ENCODE measurements around the gene BUD13. TPM values are rescaled to one million over a fixed set of nuclear protein-coding genes. Genes with fewer than 3 reads are reported as not detected.

The BUD13 gene
- polyA plus RNA-seq, 1 of the 3 experiments (the other 2 are of a cell fraction): 15.5 TPM

DNA sequence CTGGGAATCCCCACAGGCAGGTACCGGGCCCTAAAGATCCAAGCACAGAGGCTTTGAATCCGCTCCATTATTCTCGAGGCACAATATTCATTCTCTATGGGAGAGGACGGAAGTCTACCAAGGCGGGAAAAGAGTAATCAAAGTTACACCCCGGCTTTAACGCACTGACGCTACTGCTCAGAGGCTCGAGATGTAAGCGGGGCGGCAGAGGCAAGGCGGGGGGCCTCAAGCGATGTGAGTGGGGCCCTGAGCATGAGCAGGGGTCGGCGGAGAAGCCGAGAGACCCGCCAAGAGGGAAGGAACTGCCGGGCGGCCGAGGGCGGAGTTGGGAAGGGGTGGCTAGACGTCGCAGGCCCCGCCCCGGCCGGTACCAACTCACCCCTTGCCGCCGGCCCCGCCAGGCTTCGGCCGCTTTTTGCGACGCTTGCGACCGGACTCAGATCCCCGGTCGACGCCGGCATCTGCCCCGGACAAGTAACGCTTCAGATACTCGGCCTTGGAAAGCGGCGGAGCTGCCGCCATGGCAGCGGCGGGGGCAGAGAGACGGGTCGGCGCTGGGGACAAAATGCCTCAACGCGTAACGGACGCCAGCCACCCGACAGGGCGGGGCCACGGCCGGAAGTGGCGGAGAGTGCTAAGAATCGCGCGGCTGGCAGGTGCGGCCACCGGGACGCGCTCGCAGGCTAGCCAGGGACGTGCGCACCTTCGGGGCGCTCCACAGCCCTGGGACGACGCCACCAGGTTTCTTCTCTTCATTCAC lies at the start of gene BUD13 (continued):
- peak; percentile 80 for TF ChIP-seq ELF1 (IDR thresholded peaks at IDR 0.05)
- TF ChIP-seq, protein P1, sequence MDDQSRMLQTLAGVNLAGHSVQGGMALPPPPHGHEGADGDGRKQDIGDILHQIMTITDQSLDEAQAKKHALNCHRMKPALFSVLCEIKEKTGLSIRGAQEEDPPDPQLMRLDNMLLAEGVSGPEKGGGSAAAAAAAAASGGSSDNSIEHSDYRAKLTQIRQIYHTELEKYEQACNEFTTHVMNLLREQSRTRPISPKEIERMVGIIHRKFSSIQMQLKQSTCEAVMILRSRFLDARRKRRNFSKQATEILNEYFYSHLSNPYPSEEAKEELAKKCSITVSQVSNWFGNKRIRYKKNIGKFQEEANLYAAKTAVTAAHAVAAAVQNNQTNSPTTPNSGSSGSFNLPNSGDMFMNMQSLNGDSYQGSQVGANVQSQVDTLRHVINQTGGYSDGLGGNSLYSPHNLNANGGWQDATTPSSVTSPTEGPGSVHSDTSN (IDR thresholded peaks at IDR 0.05): peak; percentile 40; the same call in 1 of the 2 replicates
- TF ChIP-seq, protein P2, sequence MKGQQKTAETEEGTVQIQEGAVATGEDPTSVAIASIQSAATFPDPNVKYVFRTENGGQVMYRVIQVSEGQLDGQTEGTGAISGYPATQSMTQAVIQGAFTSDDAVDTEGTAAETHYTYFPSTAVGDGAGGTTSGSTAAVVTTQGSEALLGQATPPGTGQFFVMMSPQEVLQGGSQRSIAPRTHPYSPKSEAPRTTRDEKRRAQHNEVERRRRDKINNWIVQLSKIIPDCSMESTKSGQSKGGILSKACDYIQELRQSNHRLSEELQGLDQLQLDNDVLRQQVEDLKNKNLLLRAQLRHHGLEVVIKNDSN (IDR thresholded peaks at IDR 0.05; ENCODE audit: borderline replicate concordance, low read depth): no peak
- TF ChIP-seq JUND (IDR thresholded peaks at IDR 0.05): no peak
- TF ChIP-seq, protein P3, sequence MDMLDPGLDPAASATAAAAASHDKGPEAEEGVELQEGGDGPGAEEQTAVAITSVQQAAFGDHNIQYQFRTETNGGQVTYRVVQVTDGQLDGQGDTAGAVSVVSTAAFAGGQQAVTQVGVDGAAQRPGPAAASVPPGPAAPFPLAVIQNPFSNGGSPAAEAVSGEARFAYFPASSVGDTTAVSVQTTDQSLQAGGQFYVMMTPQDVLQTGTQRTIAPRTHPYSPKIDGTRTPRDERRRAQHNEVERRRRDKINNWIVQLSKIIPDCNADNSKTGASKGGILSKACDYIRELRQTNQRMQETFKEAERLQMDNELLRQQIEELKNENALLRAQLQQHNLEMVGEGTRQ (IDR thresholded peaks at IDR 0.05; ENCODE audit: borderline replicate concordance, low read depth, low read length): no peak
- TF ChIP-seq RAD21 (IDR thresholded peaks at IDR 0.05; ENCODE audit: low read length): no peak
- 0 out of 2 replicates have a peak, but pooled peaks have one; percentile 25 for TF ChIP-seq SIN3A (IDR thresholded peaks at IDR 0.05; ENCODE audit: borderline replicate concordance, low read depth, low read length)
- peak; percentile 93 for TF ChIP-seq CHD2 (IDR thresholded peaks at IDR 0.05; ENCODE audit: low read length, partially characterized antibody)
- TF ChIP-seq, protein P4, sequence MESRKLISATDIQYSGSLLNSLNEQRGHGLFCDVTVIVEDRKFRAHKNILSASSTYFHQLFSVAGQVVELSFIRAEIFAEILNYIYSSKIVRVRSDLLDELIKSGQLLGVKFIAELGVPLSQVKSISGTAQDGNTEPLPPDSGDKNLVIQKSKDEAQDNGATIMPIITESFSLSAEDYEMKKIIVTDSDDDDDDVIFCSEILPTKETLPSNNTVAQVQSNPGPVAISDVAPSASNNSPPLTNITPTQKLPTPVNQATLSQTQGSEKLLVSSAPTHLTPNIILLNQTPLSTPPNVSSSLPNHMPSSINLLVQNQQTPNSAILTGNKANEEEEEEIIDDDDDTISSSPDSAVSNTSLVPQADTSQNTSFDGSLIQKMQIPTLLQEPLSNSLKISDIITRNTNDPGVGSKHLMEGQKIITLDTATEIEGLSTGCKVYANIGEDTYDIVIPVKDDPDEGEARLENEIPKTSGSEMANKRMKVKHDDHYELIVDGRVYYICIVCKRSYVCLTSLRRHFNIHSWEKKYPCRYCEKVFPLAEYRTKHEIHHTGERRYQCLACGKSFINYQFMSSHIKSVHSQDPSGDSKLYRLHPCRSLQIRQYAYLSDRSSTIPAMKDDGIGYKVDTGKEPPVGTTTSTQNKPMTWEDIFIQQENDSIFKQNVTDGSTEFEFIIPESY (IDR thresholded peaks at IDR 0.05; ENCODE audit: borderline replicate concordance, low read depth): peak; percentile 81; the same call in 1 of the 2 replicates

DNA sequence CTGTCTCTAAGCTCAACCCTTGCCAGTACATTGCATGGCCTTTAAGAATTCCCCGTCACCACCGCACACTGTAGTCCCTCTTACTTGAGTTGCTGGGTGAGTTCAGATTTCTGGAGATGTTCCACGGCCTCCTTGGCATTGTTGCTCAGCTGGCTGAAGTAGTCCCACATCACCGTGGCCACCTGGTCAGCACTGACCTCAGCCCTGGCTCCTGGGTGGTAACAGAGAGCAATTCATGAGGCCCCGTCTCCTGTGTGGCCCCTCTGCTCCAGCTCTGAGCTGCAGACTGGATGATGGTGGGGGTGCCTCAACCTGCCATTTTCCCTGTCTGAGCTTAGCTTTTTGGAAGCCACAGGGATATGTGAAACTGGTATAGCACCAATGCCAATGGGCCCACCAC lies 49.8 kb upstream of the BUD13 start:
- no peaks in the 10 kb centered on the region for H3F3A ChIP-seq (replicated peaks; ENCODE audit: insufficient read depth)
- TF ChIP-seq, protein P3 (IDR thresholded peaks at IDR 0.05; ENCODE audit: borderline replicate concordance, low read depth, low read length): no peak
- TF ChIP-seq TAF1 (IDR thresholded peaks at IDR 0.05; ENCODE audit: borderline replicate concordance, low read depth, low read length) (no peak), EP300 (IDR thresholded peaks at IDR 0.05; ENCODE audit: borderline replicate concordance in 1 of 2, low read depth in 1 of 2, low read length in 1 of 2) (no peak), POLR2AphosphoS5 (IDR thresholded peaks at IDR 0.05; ENCODE audit: low read depth, low read length) (no peak), TEAD4 (IDR thresholded peaks at IDR 0.05; ENCODE audit: borderline replicate concordance, insufficient read depth) (no peak), GABPA (IDR thresholded peaks at IDR 0.05; ENCODE audit: low read depth) (no peak), RAD21 (IDR thresholded peaks at IDR 0.05; ENCODE audit: low read length) (no peak), FOSL2 (IDR thresholded peaks at IDR 0.05; ENCODE audit: borderline replicate concordance, low read depth) (no peak), MXI1 (IDR thresholded peaks at IDR 0.05; ENCODE audit: low read depth, low read length) (no peak), NFIC (IDR thresholded peaks at IDR 0.05; ENCODE audit: borderline replicate concordance) (no peak)
- TF ChIP-seq, protein P5, sequence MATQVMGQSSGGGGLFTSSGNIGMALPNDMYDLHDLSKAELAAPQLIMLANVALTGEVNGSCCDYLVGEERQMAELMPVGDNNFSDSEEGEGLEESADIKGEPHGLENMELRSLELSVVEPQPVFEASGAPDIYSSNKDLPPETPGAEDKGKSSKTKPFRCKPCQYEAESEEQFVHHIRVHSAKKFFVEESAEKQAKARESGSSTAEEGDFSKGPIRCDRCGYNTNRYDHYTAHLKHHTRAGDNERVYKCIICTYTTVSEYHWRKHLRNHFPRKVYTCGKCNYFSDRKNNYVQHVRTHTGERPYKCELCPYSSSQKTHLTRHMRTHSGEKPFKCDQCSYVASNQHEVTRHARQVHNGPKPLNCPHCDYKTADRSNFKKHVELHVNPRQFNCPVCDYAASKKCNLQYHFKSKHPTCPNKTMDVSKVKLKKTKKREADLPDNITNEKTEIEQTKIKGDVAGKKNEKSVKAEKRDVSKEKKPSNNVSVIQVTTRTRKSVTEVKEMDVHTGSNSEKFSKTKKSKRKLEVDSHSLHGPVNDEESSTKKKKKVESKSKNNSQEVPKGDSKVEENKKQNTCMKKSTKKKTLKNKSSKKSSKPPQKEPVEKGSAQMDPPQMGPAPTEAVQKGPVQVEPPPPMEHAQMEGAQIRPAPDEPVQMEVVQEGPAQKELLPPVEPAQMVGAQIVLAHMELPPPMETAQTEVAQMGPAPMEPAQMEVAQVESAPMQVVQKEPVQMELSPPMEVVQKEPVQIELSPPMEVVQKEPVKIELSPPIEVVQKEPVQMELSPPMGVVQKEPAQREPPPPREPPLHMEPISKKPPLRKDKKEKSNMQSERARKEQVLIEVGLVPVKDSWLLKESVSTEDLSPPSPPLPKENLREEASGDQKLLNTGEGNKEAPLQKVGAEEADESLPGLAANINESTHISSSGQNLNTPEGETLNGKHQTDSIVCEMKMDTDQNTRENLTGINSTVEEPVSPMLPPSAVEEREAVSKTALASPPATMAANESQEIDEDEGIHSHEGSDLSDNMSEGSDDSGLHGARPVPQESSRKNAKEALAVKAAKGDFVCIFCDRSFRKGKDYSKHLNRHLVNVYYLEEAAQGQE (IDR thresholded peaks at IDR 0.05; ENCODE audit: low read depth, low read length): no peak
- TF ChIP-seq, protein P1 (IDR thresholded peaks at IDR 0.05): no peak

More for the DNA sequence above, 49.8 kb upstream of the BUD13 start:
- no peak overlapping the region for H2AFZ ChIP-seq (ENCODE audit: low read depth)
- H3K9me2 ChIP-seq: no peaks in the 10 kb centered on the region
- no peaks in the 10 kb centered on the region for H3K27me3 ChIP-seq (ENCODE audit: insufficient read depth)
- H3K4me2 ChIP-seq: no peak overlapping the region
- H3K4me1 ChIP-seq (ENCODE audit: control insufficient read depth in 1 of 2, insufficient read depth in 2 of 2, low read depth in 1 of 2, low read length in 1 of 2): peaks cover 0 to 8% of the 10 kb centered on the region in 2 experiments; a peak in 1 of 4 replicates
- no peaks in the 10 kb centered on the region for H3K79me2 ChIP-seq (ENCODE audit: insufficient read depth)
- no peaks in the 10 kb centered on the region for H3K36me3 ChIP-seq (replicated peaks in 1 of 2; ENCODE audit: control insufficient read depth in 1 of 2, insufficient read depth in 2 of 2, low read length in 1 of 2)
- no peak overlapping the region for H3K27ac ChIP-seq (ENCODE audit: low read depth in 2 of 2, low read length in 1 of 2)
- no peaks in the 10 kb centered on the region for H3K9me3 ChIP-seq
- H3K4me3 ChIP-seq (ENCODE audit: low read depth in 2 of 2, low read length in 1 of 2): no peak overlapping the region
- H3K9ac ChIP-seq: no peak overlapping the region
- no peaks in the 10 kb centered on the region for H4K20me1 ChIP-seq (ENCODE audit: insufficient read depth)
- 71% methylated on average over 5 of the region's 5 CpGs for WGBS (ENCODE audit: low lambda C conversion rate)
- ChIA-PET POLR2A (no interaction called here), CTCF (interaction anchor here (0.6 to 2.8 kb wide), 5 partner anchors 14 to 1492 kb away, joined by 3 to 13 read pairs (median 3); partner anchors contain the start of gene APOA5)
- DNase-seq: no peak

Data from SK-N-SH (cell line).